GM12892 (cell line): ENCODE data around the gene DPP6.

Experiments
- POLR2A ChIP-seq: IDR thresholded peaks from 2 replicates; pipeline ENCODE4 v1.6.1; 2011; ENCODE audit warnings: low read depth, low read length, control low read depth
- POLR2AphosphoS5 ChIP-seq: IDR thresholded peaks from 2 replicates; pipeline ENCODE4 v1.6.1; 2011; ENCODE audit warnings: low read depth, low read length, control low read depth

GRCh38 chr7:154817224-154817896, 765.2 kb downstream of the DPP6 start:
- no peak for TF ChIP-seq POLR2A
- TF ChIP-seq POLR2AphosphoS5 = no peak
